HEK293T (cell line): ENCODE results near the gene MGAM2.

Source experiments
- CTCF ChIA-PET: fragments of 350-600 bp; formaldehyde crosslinking; extraction: SDS; loops from one replicate; lab custom pipeline; 2021; ENCODE audit warnings: antibody characterized with exemption, inconsistent platforms; lab: Yijun Ruan, JAX
- POLR2A ChIA-PET: fragments of 350-600 bp; formaldehyde crosslinking; extraction: SDS; loops from one replicate; lab custom pipeline; 2020; ENCODE audit warnings: antibody characterized with exemption, inconsistent platforms; lab: Yijun Ruan, JAX
- DNase-seq: peaks from one replicate; pipeline ENCODE4 v3.0.0; 2012; ENCODE audit warnings: mixed read lengths; ENCODE audit errors: extremely low spot score
- ARNT ChIP-seq: fragments of 450-650 bp; IDR thresholded peaks from 2 replicates; pipeline ENCODE4 v1.6.1; 2017; ENCODE audit warnings: mild to moderate bottlenecking
- BHLHE40 ChIP-seq: fragments of 450-650 bp; IDR thresholded peaks from 2 replicates; pipeline ENCODE4 v1.6.1; 2016; ENCODE audit warnings: mild to moderate bottlenecking, moderate library complexity, borderline replicate concordance
- CTBP1 ChIP-seq: fragments of 450-650 bp; IDR thresholded peaks from 2 replicates; pipeline ENCODE4 v1.6.1; 2016; ENCODE audit warnings: borderline replicate concordance
- ELF4 ChIP-seq: fragments of 450-650 bp; IDR thresholded peaks from 2 replicates; pipeline ENCODE4 v1.6.1; 2017; ENCODE audit warnings: antibody characterized with exemption
- FOXA1 ChIP-seq: fragments of 450-650 bp; IDR thresholded peaks from 2 replicates; pipeline ENCODE4 v1.6.1; 2016; ENCODE audit warnings: mild to moderate bottlenecking
- FOXK2 ChIP-seq: fragments of 450-650 bp; IDR thresholded peaks from 2 replicates; pipeline ENCODE4 v1.6.1; 2016; ENCODE audit warnings: mild to moderate bottlenecking
- FOXM1 ChIP-seq: fragments of 450-650 bp; IDR thresholded peaks from 2 replicates; pipeline ENCODE4 v1.6.1; 2017; ENCODE audit warnings: mild to moderate bottlenecking, borderline replicate concordance
- HDGF ChIP-seq: fragments of 450-650 bp; IDR thresholded peaks from 2 replicates; pipeline ENCODE4 v1.6.1; 2017; ENCODE audit warnings: antibody characterized with exemption, borderline replicate concordance
- L3MBTL2 ChIP-seq: fragments of 450-650 bp; conservative IDR thresholded peaks from 2 replicates; pipeline ENCODE4 v1.6.1; 2016; ENCODE audit warnings: mild to moderate bottlenecking
- LEF1 ChIP-seq: fragments of 450-650 bp; IDR thresholded peaks from 2 replicates; pipeline ENCODE4 v1.6.1; 2017; ENCODE audit warnings: mild to moderate bottlenecking, borderline replicate concordance
- NFRKB ChIP-seq: fragments of 450-650 bp; IDR thresholded peaks from 2 replicates; pipeline ENCODE4 v1.6.1; 2016; ENCODE audit warnings: mild to moderate bottlenecking, moderate library complexity
- SP1 ChIP-seq: fragments of 450-650 bp; IDR thresholded peaks from 2 replicates; pipeline ENCODE4 v1.6.1; 2017
- SUZ12 ChIP-seq: fragments of 450-650 bp; IDR thresholded peaks from 2 replicates; pipeline ENCODE4 v1.6.1; 2016; ENCODE audit warnings: mild to moderate bottlenecking
- TARDBP ChIP-seq: fragments of 450-650 bp; IDR thresholded peaks from 2 replicates; pipeline ENCODE4 v1.6.1; 2016
- ZNF384 ChIP-seq: fragments of 450-650 bp; IDR thresholded peaks from 2 replicates; pipeline ENCODE4 v1.6.1; 2016
- TF ChIP-seq, protein P1 (sequence below): fragments of 450-650 bp; IDR thresholded peaks from 2 replicates; pipeline ENCODE4 v1.6.1; 2016

MGAM2 gene

DNA sequence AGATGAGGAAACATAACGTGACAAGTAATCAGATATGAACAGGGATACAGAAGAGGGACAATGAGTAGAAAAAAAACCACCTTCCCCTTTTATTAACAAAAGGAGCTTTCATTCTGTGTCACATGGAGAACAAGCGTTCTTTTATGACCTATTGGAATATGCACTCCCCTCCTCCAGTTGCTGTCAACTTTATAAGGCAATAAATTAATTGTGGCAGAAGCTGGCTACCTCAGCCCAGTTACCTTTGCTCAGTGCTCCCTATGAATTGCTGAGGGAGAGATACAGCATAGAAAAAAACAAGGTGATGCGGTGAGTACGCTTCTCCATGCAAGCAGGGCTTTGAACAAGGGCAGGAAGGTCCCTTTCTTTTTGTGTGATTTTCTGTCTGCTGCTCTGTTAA is at the start of gene MGAM2:
MGAM2 (plus strand) TSS at position 220 of the 400 bp plus-strand sequence. CDS start 5,156 bp downstream, outside the sequence.
- no peak for TF ChIP-seq CTBP1
- no peak for TF ChIP-seq NFRKB
- no peak for TF ChIP-seq SP1
- TF ChIP-seq FOXM1 = no peak
- TF ChIP-seq ARNT = no peak
- no peak for TF ChIP-seq FOXA1
- TF ChIP-seq HDGF = no peak
- TF ChIP-seq ZNF384 = no peak
- TF ChIP-seq, protein P1, sequence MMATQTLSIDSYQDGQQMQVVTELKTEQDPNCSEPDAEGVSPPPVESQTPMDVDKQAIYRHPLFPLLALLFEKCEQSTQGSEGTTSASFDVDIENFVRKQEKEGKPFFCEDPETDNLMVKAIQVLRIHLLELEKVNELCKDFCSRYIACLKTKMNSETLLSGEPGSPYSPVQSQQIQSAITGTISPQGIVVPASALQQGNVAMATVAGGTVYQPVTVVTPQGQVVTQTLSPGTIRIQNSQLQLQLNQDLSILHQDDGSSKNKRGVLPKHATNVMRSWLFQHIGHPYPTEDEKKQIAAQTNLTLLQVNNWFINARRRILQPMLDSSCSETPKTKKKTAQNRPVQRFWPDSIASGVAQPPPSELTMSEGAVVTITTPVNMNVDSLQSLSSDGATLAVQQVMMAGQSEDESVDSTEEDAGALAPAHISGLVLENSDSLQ = no peak
- TF ChIP-seq BHLHE40 = no peak
- TF ChIP-seq TARDBP = no peak
- TF ChIP-seq SUZ12 = no peak
- TF ChIP-seq LEF1 = no peak
- TF ChIP-seq L3MBTL2 = no peak
- TF ChIP-seq FOXK2 = no peak
- no peak for TF ChIP-seq ELF4
- CTCF ChIA-PET = interaction anchor here (0.8 kb wide), 1 partner anchor 26 kb away, joined by 3 read pairs; no protein-coding TSS in a partner anchor
- no peak for DNase-seq
- POLR2A ChIA-PET = no interaction called here

DNA sequence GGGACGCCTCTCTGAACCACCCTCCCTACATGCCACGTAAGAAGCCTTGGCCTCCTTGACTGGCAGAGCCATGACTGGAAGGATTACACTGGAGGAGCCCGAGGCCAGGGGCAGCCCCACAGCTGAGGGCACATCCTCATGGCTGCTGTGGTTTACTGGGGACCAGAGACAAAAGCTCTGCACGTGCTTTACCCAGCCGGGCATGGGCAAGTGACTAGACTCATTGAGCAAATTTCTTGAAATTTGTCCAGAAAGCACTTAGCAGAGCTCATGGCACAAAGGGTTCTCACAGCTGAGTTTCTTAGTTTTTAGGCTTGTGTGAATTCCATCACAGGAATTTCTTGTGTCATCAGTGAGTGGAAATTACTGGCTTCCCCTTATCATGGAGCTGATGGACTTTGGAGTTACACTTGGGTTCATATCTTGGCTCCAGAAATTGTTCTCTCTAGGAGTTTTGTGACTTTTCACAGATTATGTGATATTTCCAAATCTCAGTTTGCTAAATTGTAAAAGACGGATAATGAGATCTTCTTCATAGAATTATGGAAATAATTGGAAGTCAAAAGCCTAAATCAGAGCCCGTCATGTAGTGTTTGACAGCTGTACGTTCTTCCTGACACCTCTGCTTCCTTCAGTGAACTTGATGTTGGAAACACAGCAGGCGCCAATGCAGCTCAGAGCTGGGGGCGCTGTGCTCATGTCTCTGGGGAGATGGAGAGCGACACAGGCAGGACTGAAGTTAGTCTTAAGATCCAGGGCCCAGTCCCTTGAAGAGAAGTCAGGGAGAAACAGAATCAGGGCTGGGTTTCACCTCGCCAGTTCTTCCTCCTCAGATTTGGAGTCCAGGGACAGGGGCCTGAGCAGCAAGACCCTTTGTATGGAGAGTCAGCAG is 47.7 kb upstream of the MGAM2 start:
- TF ChIP-seq TARDBP = no peak
- TF ChIP-seq SP1 = no peak
- no peak for TF ChIP-seq ZNF384
- TF ChIP-seq CTBP1 = no peak
- no peak for TF ChIP-seq ELF4
- TF ChIP-seq FOXK2 = no peak
- TF ChIP-seq NFRKB = no peak
- TF ChIP-seq ARNT = no peak
- TF ChIP-seq HDGF = no peak
- no peak for TF ChIP-seq FOXA1
- TF ChIP-seq BHLHE40 = no peak
- TF ChIP-seq FOXM1 = no peak
- TF ChIP-seq L3MBTL2 = no peak
- no peak for TF ChIP-seq LEF1
- CTCF ChIA-PET = no interaction called here

DNA sequence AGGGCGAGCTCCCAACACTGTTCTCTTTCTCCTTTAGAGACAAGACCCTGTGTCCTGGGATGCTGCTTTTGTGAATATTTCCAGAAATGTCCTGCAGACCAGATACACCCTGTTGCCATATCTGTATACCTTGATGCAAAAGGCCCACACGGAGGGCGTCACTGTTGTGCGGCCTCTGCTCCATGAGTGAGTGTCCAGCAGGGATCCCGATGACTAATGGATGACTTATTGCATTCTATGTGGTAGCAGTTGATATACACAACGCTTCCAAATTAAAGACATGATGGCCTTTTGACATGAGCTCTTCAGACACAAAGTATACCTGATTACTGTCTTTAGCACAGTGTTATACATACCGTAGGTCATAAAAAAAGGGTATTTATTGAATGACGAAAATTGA is 45.0 kb upstream of the MGAM2 start:
- TF ChIP-seq HDGF (no peak), SP1 (no peak), TARDBP (no peak), ELF4 (no peak), LEF1 (no peak), FOXK2 (no peak), CTBP1 (no peak), BHLHE40 (no peak), SUZ12 (no peak), L3MBTL2 (no peak), ARNT (no peak), NFRKB (no peak), FOXM1 (no peak)
- TF ChIP-seq, protein P1 = no peak
- DNase-seq = no peak
- ChIA-PET CTCF (no interaction called here), POLR2A (no interaction called here)

More for the DNA sequence above, 47.7 kb upstream of the MGAM2 start:
- no peak for DNase-seq
- POLR2A ChIA-PET = interaction anchor here (0.6 kb wide), 1 partner anchor 152 kb away, joined by 3 read pairs; no protein-coding TSS in a partner anchor

DNA sequence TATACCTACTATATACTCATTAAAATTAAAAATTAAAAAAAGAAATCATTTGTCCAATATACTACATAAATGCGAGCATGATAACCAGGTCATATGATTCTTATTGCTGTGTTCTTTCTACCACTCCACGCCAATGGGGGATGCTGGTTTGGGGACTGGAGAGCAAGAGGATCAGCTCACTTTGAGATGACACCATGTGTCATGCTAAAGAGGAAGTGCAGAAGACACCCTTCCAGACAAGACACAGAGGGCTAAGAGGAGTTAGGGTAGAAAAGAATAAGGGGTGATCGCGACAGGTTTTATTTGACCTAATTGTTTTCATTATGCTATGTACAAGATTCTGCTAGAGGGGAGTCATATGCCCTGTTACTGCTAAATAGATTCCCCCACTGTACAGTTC is 33.8 kb upstream of the MGAM2 start:
- POLR2A ChIA-PET = no interaction called here
- CTCF ChIA-PET = interaction anchor here (0.9 kb wide), 1 partner anchor 102 kb away, joined by 3 read pairs; no protein-coding TSS in a partner anchor
- TF ChIP-seq SP1 (no peak), FOXM1 (no peak), CTBP1 (no peak), FOXA1 (no peak), ZNF384 (no peak), ARNT (no peak), L3MBTL2 (no peak), LEF1 (no peak), HDGF (no peak), TARDBP (no peak), ELF4 (no peak), SUZ12 (no peak), BHLHE40 (no peak)
- TF ChIP-seq, protein P1 = no peak
- no peak for DNase-seq

DNA sequence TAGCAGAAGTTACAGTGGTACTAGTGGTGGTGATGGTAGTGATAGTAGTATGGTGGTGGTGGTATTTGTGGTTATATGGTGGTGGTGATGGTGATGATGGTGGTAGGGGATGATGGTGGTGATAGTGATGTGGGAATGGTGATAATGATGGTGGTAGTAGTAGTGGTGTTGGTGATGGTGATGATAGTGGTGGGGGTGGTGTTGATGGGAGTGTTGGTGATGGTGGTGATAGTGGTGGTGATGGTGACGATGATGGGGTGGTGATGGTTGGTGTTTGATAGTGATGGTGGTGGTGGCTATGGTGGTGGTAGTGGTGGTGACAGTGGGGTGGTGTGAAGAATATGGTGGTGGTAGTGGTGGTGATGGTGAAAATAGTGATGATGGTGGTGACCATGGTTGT is 27.9 kb upstream of the MGAM2 start:
- CTCF ChIA-PET = no interaction called here
- POLR2A ChIA-PET = no interaction called here
- DNase-seq = no peak
- TF ChIP-seq ELF4 = no peak
